ENCODE results near the gene ABCG4. TPM values are rescaled to one million over a fixed set of nuclear protein-coding genes. Genes with fewer than 3 reads are reported as not detected.

The ABCG4 gene
- total and polyA plus RNA-seq, 2 of the 8 experiments (the other 6 are each of a cell fraction or from before 2014, with no cell fraction given): 1.8 to 2.3 TPM

DNA sequence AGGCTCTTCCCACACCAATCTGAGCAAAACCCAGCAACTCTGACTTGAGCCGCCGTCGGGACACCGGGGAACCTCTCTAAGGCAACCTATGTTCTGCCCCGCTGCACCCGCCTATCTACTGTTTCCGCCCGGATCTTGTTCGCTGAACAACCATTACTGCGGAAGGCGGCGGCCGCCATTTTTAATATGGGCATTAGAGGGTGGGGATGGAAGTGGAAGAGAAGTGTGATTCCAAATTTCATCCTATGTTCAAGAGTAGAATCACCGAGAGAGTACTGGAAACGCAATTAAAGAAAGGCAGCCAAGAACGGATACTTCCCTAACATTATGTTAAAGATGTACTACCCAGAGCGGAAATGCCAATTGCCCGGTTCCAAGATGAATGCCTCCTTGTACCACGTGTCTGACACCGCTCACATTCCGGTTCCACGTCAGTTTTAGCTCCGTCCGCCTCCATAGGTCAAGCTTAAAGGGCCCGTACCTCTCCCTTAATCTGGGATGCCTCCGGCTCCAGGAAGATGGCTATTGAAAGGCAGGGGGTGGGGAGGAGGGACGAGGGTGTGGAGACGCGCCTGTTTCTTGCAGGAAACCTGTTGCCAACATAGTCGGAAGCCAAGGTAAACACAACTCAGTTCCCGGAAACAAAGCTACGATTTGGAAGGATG lies 47.0 kb upstream of the ABCG4 start, which contains the start of gene DPAGT1 (continued):
- TF ChIP-seq CHD7 (IDR thresholded peaks at IDR 0.05; ENCODE audit: insufficient replicate concordance, low read length): no peak
- peak; percentile 67 for TF ChIP-seq TBP (IDR thresholded peaks at IDR 0.05; ENCODE audit: low read depth, low read length)
- TF ChIP-seq, protein P1, sequence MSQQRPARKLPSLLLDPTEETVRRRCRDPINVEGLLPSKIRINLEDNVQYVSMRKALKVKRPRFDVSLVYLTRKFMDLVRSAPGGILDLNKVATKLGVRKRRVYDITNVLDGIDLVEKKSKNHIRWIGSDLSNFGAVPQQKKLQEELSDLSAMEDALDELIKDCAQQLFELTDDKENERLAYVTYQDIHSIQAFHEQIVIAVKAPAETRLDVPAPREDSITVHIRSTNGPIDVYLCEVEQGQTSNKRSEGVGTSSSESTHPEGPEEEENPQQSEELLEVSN (IDR thresholded peaks at IDR 0.05): peak; percentile 25
- TF ChIP-seq, protein P2, sequence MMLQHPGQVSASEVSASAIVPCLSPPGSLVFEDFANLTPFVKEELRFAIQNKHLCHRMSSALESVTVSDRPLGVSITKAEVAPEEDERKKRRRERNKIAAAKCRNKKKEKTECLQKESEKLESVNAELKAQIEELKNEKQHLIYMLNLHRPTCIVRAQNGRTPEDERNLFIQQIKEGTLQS (IDR thresholded peaks at IDR 0.05; ENCODE audit: insufficient read depth, low read depth, low read length): no peak

Data from H1 (cell line).